Psoas muscle (tissue), 8 donors: ENCODE results near the gene SMURF1. TPM values are rescaled to one million over a fixed set of nuclear protein-coding genes. Genes with fewer than 3 reads are reported as not detected.

Source experiments
- ATAC-seq, 4 donors: fragments of 200-7000 bp; cut with Tn5 transposase; one replicate each; pipeline ENCODE4 v1.9.1; 2020; ENCODE audit warnings: moderate library complexity in 3 of 4, mild to moderate bottlenecking in 2 of 4
- DNase-seq, 2 donors: peaks; one replicate each; pipeline ENCODE4 v3.0.0-alpha.2; 2020
- H3K27ac ChIP-seq: fragments of 200-600 bp; one replicate; pipeline ENCODE4 v1.8.0; 2022
- H3K27me3 ChIP-seq, 3 donors: fragments of 200-600 bp in 1 of 3; one replicate each; pipeline versions ENCODE4 v1.6.1 to v1.8.0; 2013 to 2022; ENCODE audit warnings: low read length in 2 of 3, mild to moderate bottlenecking in 2 of 3, moderate library complexity in 1 of 3; ENCODE audit not compliant: insufficient read depth in 3 of 3
- H3K36me3 ChIP-seq, 2 donors: fragments of 200-600 bp in 1 of 2; one replicate each; pipeline versions ENCODE4 v1.6.1 to v1.8.0; 2013 to 2022; ENCODE audit warnings: low read depth in 1 of 2, mild to moderate bottlenecking in 1 of 2, moderate library complexity in 1 of 2; ENCODE audit not compliant: insufficient read depth in 1 of 2
- H3K4me1 ChIP-seq: fragments of 200-600 bp; one replicate; pipeline ENCODE4 v1.8.0; 2022
- H3K4me3 ChIP-seq: fragments of 200-600 bp; one replicate; pipeline ENCODE4 v1.8.0; 2022; ENCODE audit warnings: mild to moderate bottlenecking
- H3K9me3 ChIP-seq: fragments of 200-600 bp; one replicate; pipeline ENCODE4 v1.8.0; 2022
- WGBS, 3 donors: extraction: QIAGEN DNeasy Blood & Tissue Kit; methylation state at CpG; one replicate each; pipeline versions ENCODE4 v1.1.6 to v1.1.7; 2013; 5-methylcytosine and 5-hydroxymethylcytosine counted together
- intact Hi-C, 2 donors: fragments of 100-400 bp; cut with DNase I; formaldehyde crosslinking; loops; one replicate each; pipeline versions ENCODE4 v1.11.0 to v1.14.2; 2022
- polyA plus RNA-seq, 3 donors: library from polyadenylated mRNA; stranded (reverse); fragments of 200-250 nt; gene quantifications; one replicate each; pipeline ENCODE4 v1.2.3, GENCODE V29; 2013
- total RNA-seq, 4 donors: library from RNA; stranded (reverse); fragmentation: NEBNext Ultra II Directional in 2 of 4; extraction: Animal tissue kit (Norgen Biotek cat#: 25700) in 2 of 4; gene quantifications; one replicate each; pipeline versions ENCODE4 v1.2.1 to v1.2.4, GENCODE V29; 2021 to 2023
- TF ChIP-seq, protein P1 (sequence below): fragments of 200-600 bp; IDR thresholded peaks from one replicate; pipeline ENCODE4 v1.8.0; 2022; ENCODE audit warnings: antibody characterized with exemption
- donor health status: healthy with polysubstance abuse.
- donor health status: DM: no; HTN: no; CAD: no; lungs with moderate emphysema.
- donor health status: Bipolar disorder and iron deficiency.
- donor health status: healthy.
- donor health status: DM: yes; HTN: yes; CAD: no.
- donor health status: DM: no; HTN: no; CAD: no.
- donor health status: DM: no; HTN: no; CAD: no.
- donor health status: DM: yes; HTN: yes; CAD: no.

The SMURF1 gene
- total and polyA plus RNA-seq, 7 donors: 5.8 to 16.9 (median 10.2) TPM

DNA sequence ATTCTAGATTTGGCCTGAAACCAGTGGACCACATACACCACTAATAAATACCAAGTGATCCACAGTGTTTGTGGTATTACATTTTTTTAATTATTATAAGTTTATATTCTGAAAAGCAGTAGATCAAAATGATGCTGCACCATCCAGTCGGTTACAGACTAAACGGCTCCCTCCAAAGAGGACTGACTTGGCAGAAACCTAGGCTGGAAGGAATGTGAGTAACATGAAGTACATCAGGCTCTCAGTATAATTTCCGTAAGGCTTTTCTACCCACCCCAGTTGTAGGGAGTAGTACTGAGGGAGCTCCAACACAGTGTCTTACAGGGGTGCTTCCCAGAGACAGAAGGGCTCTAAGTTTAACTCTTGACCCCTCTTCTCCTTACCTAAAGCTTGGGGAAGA lies 146.1 kb downstream of the SMURF1 start:
- H3K27ac ChIP-seq: no peak overlapping the region
- 52 to 76% (median 58%) methylated on average over 3 of the region's 3 CpGs for WGBS, 3 donors
- TF ChIP-seq, protein P1, sequence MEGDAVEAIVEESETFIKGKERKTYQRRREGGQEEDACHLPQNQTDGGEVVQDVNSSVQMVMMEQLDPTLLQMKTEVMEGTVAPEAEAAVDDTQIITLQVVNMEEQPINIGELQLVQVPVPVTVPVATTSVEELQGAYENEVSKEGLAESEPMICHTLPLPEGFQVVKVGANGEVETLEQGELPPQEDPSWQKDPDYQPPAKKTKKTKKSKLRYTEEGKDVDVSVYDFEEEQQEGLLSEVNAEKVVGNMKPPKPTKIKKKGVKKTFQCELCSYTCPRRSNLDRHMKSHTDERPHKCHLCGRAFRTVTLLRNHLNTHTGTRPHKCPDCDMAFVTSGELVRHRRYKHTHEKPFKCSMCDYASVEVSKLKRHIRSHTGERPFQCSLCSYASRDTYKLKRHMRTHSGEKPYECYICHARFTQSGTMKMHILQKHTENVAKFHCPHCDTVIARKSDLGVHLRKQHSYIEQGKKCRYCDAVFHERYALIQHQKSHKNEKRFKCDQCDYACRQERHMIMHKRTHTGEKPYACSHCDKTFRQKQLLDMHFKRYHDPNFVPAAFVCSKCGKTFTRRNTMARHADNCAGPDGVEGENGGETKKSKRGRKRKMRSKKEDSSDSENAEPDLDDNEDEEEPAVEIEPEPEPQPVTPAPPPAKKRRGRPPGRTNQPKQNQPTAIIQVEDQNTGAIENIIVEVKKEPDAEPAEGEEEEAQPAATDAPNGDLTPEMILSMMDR: no peak
- no peak overlapping the region for H3K4me3 ChIP-seq
- no peak for ATAC-seq
- DNase-seq: no peak
- H3K36me3 ChIP-seq: peaks cover 0 to 96% of the 10 kb centered on the region in 2 donors
- intact Hi-C loops: no loop called here
- no peaks in the 10 kb centered on the region for H3K27me3 ChIP-seq
- no peaks in the 10 kb centered on the region for H3K4me1 ChIP-seq
- H3K9me3 ChIP-seq: no peaks in the 10 kb centered on the region

DNA sequence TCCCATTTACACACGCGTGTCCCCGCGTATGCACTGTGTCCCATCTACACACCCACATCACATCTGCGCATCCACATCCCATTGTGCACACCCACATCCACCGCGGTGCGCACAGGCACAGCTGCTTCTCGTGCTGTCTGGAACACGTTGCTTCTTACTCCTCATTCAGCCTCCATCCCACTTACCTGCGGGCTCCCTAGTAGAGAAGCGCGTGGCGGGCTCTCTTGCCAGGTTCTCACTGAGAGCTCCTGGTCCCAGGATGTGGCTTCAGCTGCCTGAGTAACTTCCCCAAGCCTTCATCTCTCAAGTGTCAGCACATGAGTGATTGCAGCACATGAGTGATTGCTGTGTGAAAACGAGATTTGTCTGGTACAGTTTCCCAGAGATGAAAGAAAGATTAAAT lies 147.8 kb downstream of the SMURF1 start:
- no peaks in the 10 kb centered on the region for H3K9me3 ChIP-seq
- no peak overlapping the region for H3K4me3 ChIP-seq
- H3K4me1 ChIP-seq: no peaks in the 10 kb centered on the region
- H3K27me3 ChIP-seq: no peaks in the 10 kb centered on the region
- TF ChIP-seq, protein P1: no peak
- WGBS, 3 donors: 93 to 95% (median 94%) methylated on average over 15 of the region's 15 CpGs
- ATAC-seq: no peak
- DNase-seq: no peak
- H3K36me3 ChIP-seq: peaks cover 7 to 100% of the 10 kb centered on the region in 2 donors
- no peak overlapping the region for H3K27ac ChIP-seq
- intact Hi-C loops: no loop called here

DNA sequence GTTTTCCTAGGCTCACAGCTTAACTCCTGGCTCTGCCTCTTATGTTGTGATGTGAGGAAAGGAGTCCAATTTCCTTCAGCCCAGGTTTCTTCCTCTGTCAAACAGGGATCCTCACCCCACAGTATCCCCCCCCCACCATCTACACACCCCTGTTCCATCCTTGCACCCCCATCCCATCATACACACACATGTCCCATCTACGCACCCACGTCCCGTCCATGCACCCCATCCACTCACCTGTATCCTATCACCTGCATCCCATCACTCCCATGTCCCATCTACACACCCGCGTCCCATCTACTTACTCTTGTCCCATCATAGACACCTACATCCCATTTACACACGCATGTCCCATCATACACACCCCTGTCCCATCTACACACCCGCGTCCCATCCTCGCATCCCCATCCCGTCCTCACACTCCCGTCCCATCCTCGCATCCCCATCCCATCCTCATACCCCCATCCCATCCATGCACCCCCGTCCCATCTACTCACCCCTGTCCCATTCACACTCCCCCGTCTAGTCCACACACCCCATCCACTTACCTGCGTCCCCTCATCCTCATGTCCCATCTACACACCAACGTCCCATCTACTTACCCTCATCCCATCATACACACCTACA lies 148.3 kb downstream of the SMURF1 start:
- intact Hi-C loops: no loop called here
- no peak overlapping the region for H3K4me3 ChIP-seq

DNA sequence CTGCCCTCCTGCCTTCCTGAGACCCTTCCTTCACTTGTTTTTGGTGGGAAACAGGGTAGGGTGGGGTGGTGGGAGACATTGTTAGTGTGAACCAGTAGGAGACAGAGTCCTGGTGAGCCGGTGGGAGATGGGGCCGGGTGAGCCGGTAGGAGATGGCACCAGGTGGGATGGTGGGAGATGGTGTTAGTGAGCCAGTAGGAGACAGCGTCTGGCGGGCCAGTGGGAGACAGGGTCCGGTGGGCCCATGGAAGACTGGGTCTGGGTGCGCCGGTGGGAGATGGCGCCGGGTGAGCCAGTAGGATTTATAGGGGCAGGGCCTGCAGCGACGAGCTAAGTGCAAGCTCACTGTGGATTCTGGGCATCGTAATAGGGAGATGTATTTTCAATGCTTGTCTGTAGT lies 148.8 kb downstream of the SMURF1 start:
- H3K4me1 ChIP-seq: no peaks in the 10 kb centered on the region
- TF ChIP-seq, protein P1: no peak
- intact Hi-C loops: no loop called here
- ATAC-seq (no peak), DNase-seq (no peak)
- peaks cover 7 to 100% of the 10 kb centered on the region in 2 donors for H3K36me3 ChIP-seq
- no peak overlapping the region for H3K4me3 ChIP-seq
- WGBS, 3 donors: 92 to 93% (median 93%) methylated on average over 13 of the region's 13 CpGs
- no peaks in the 10 kb centered on the region for H3K9me3 ChIP-seq
- no peaks in the 10 kb centered on the region for H3K27me3 ChIP-seq
- no peak overlapping the region for H3K27ac ChIP-seq

More for the DNA sequence above, 148.3 kb downstream of the SMURF1 start:
- H3K9me3 ChIP-seq: no peaks in the 10 kb centered on the region
- DNase-seq (no peak), ATAC-seq (peak in 1 of 4 donors; percentile 24)
- TF ChIP-seq, protein P1: no peak
- H3K4me1 ChIP-seq: no peaks in the 10 kb centered on the region
- peaks cover 7 to 100% of the 10 kb centered on the region in 2 donors for H3K36me3 ChIP-seq
- 96 to 97% (median 97%) methylated on average over 16 of the region's 16 CpGs for WGBS, 3 donors
- no peaks in the 10 kb centered on the region for H3K27me3 ChIP-seq
- H3K27ac ChIP-seq: no peak overlapping the region
